Stimulated activated naive B cell treated with anti-CD40 and anti-IgM and Interleukin-4, amounts not matched to agents 10 μg/mL and 1 μg/mL and 100 μg/mL, for 72 hours (primary cell): ENCODE measurements around the gene FBXL7.

ENCODE experiments used
- ATAC-seq, 2 donors: fragments of 150-1000 bp; cut with Tn5 transposase; replicated peaks; 2 replicates each; pipeline ENCODE4 v1.10.0; 2021; ENCODE audit warnings: moderate library complexity in 1 of 2
- DNase-seq: peaks from one replicate; pipeline ENCODE4 v3.0.0; 2021
- H3K27ac Mint-ChIP-seq: one replicate; pipeline ENCODE4 v1.8.0; 2022; ENCODE audit warnings: mild to moderate bottlenecking, mixed read lengths
- H3K27me3 Mint-ChIP-seq, 2 donors: one replicate each; pipeline ENCODE4 v1.8.0; 2022; ENCODE audit warnings: mixed read lengths in 2 of 2
- H3K36me3 Mint-ChIP-seq, 2 donors: one replicate each; pipeline ENCODE4 v1.8.0; 2022; ENCODE audit warnings: mixed read lengths in 2 of 2, mild to moderate bottlenecking in 1 of 2
- H3K4me1 Mint-ChIP-seq, 2 donors: one replicate each; pipeline ENCODE4 v1.8.0; 2022; ENCODE audit warnings: mixed read lengths in 2 of 2, mild to moderate bottlenecking in 1 of 2
- H3K4me3 Mint-ChIP-seq, 2 donors: one replicate each; pipeline ENCODE4 v1.8.0; 2022; ENCODE audit warnings: mild to moderate bottlenecking in 2 of 2, mixed read lengths in 2 of 2, moderate library complexity in 1 of 2
- H3K9me3 Mint-ChIP-seq, 2 donors: one replicate each; pipeline ENCODE4 v1.8.0; 2022; ENCODE audit warnings: mixed read lengths in 2 of 2, mild to moderate bottlenecking in 1 of 2

The FBXL7 gene

GRCh38 chr5:15612915-15613635, 113.1 kb downstream of the FBXL7 start:
- ATAC-seq (no peak), DNase-seq (no peak)
- H3K27me3 Mint-ChIP-seq = no peaks in the 10 kb centered on the region
- no peak overlapping the region for H3K4me3 Mint-ChIP-seq
- peaks cover 0 to 5% of the 10 kb centered on the region in 2 donors for H3K9me3 Mint-ChIP-seq
- H3K27ac Mint-ChIP-seq = no peak overlapping the region
- no peaks in the 10 kb centered on the region for H3K36me3 Mint-ChIP-seq
- H3K4me1 Mint-ChIP-seq = no peaks in the 10 kb centered on the region

GRCh38 chr5:15614679-15615078, 114.7 kb downstream of the FBXL7 start:
- Mint-ChIP-seq H3K36me3 (no peaks in the 10 kb centered on the region), H3K27me3 (no peaks in the 10 kb centered on the region), H3K4me3 (no peak overlapping the region), H3K4me1 (no peaks in the 10 kb centered on the region), H3K9me3 (peaks cover 0 to 6% of the 10 kb centered on the region in 2 donors), H3K27ac (no peak overlapping the region)
- DNase-seq (no peak), ATAC-seq (no peak)

DNA sequence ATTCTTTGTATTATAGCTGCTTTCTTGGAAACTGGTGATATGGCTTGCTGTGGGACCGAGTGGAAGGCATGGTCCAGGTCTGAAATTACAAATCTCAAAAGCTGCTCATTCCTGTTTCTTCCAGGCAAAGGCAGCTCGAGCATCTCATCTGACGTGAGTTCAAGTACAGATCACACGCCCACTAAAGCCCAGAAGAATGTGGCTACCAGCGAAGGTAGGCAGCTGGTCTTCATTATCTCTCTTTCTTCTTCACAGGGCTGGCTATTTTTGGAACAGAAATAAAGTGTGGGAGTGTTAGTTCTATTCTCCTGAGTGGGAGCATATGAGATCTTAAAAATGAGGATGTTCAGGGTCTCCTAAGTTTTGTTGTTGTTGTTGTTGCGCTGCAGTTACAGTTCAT, 115.9 kb downstream of the FBXL7 start:
- Mint-ChIP-seq H3K27me3 (no peaks in the 10 kb centered on the region), H3K9me3 (peaks cover 0 to 11% of the 10 kb centered on the region in 2 donors), H3K4me1 (no peaks in the 10 kb centered on the region), H3K4me3 (no peak overlapping the region), H3K27ac (no peak overlapping the region), H3K36me3 (no peaks in the 10 kb centered on the region)
- no peak for ATAC-seq
- no peak for DNase-seq

GRCh38 chr5:15618938-15619337, 119.0 kb downstream of the FBXL7 start:
- Mint-ChIP-seq H3K27me3 (no peaks in the 10 kb centered on the region), H3K36me3 (no peaks in the 10 kb centered on the region), H3K4me1 (no peaks in the 10 kb centered on the region), H3K4me3 (no peak overlapping the region), H3K9me3 (peaks cover 0 to 10% of the 10 kb centered on the region in 2 donors), H3K27ac (no peak overlapping the region)
- no peak for ATAC-seq
- DNase-seq = no peak

DNA sequence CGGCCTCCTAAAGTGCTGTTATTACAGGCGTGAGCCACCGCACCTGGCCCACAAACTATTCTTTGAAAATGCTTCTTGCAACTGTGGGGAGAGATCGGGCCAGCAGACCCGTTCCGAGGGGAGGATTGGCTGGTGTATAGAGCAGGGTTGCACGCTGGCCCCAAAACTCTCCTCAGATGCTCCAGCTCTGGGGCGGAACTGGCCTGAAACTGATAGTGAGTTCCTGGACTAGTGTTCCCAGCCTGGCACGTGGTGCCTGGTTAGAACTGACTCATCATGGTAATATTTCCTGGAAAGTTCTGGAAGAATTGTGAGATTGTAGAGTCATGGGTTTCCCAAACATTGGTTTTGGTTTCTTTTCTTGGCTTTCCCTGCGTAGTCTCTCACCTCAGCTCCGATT, 120.5 kb downstream of the FBXL7 start:
- DNase-seq = no peak
- Mint-ChIP-seq H3K4me1 (no peaks in the 10 kb centered on the region), H3K4me3 (no peak overlapping the region), H3K36me3 (no peaks in the 10 kb centered on the region), H3K27ac (no peak overlapping the region), H3K27me3 (no peaks in the 10 kb centered on the region), H3K9me3 (peaks cover 0 to 12% of the 10 kb centered on the region in 2 donors)
- ATAC-seq = no peak

GRCh38 chr5:15621094-15621493, 121.1 kb downstream of the FBXL7 start:
- Mint-ChIP-seq H3K9me3 (peaks cover 0 to 10% of the 10 kb centered on the region in 2 donors), H3K36me3 (no peaks in the 10 kb centered on the region), H3K27me3 (no peaks in the 10 kb centered on the region), H3K4me3 (no peak overlapping the region), H3K27ac (no peak overlapping the region), H3K4me1 (no peaks in the 10 kb centered on the region)
- ATAC-seq (no peak), DNase-seq (no peak)

GRCh38 chr5:15623794-15624193, 123.8 kb downstream of the FBXL7 start:
- Mint-ChIP-seq H3K27ac (no peak overlapping the region), H3K36me3 (no peaks in the 10 kb centered on the region), H3K27me3 (no peaks in the 10 kb centered on the region), H3K9me3 (peaks cover 0 to 9% of the 10 kb centered on the region in 2 donors), H3K4me1 (no peaks in the 10 kb centered on the region), H3K4me3 (no peak overlapping the region)
- ATAC-seq (no peak), DNase-seq (no peak)

GRCh38 chr5:15627109-15627508, 127.1 kb downstream of the FBXL7 start:
- no peak overlapping the region for H3K27ac Mint-ChIP-seq
- H3K36me3 Mint-ChIP-seq = no peaks in the 10 kb centered on the region
- H3K9me3 Mint-ChIP-seq = peaks cover 0 to 2% of the 10 kb centered on the region in 2 donors
- H3K27me3 Mint-ChIP-seq = no peaks in the 10 kb centered on the region
- H3K4me3 Mint-ChIP-seq = no peak overlapping the region
- DNase-seq = no peak
- no peak for ATAC-seq
- no peaks in the 10 kb centered on the region for H3K4me1 Mint-ChIP-seq

DNA sequence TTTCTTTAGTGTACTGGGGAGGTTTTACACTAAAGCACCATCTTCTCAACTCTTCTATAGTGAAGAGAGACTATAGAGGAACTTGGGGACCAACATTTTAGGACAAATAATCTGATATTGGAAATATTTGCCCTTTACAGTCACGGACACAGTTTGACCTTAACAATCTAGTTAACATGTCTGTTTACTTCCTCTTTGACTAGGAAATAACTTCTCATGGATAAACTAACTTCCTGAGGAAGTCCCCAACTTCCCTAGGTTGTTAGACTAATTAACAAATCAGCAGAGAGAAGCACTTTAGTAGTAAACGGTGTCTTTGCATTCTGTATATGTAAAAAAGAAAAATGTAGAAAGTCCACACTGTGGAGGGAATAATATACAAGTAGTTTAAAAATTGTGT, 127.7 kb downstream of the FBXL7 start:
- DNase-seq (no peak), ATAC-seq (no peak)
- Mint-ChIP-seq H3K27ac (no peak overlapping the region), H3K36me3 (no peaks in the 10 kb centered on the region), H3K27me3 (no peaks in the 10 kb centered on the region), H3K4me3 (no peak overlapping the region), H3K9me3 (peaks cover 0 to 2% of the 10 kb centered on the region in 2 donors), H3K4me1 (no peaks in the 10 kb centered on the region)

GRCh38 chr5:15630441-15630840, 130.5 kb downstream of the FBXL7 start:
- H3K27ac Mint-ChIP-seq = no peak overlapping the region
- no peaks in the 10 kb centered on the region for H3K36me3 Mint-ChIP-seq
- peaks cover 2% of the 10 kb centered on the region in 2 donors for H3K9me3 Mint-ChIP-seq
- ATAC-seq (no peak), DNase-seq (no peak)
- no peaks in the 10 kb centered on the region for H3K27me3 Mint-ChIP-seq
- no peak overlapping the region for H3K4me3 Mint-ChIP-seq
- no peaks in the 10 kb centered on the region for H3K4me1 Mint-ChIP-seq

- Mint-ChIP-seq H3K27ac (no peak overlapping the region), H3K4me3 (no peak overlapping the region), H3K36me3 (no peaks in the 10 kb centered on the region), H3K9me3 (peaks cover 7% of the 10 kb centered on the region in 2 donors), H3K4me1 (no peaks in the 10 kb centered on the region), H3K27me3 (no peaks in the 10 kb centered on the region)
- no peak for ATAC-seq
- no peak for DNase-seq
These were observed 134.8 kb downstream of the FBXL7 start for GRCh38 chr5:15634591-15635288.

DNA sequence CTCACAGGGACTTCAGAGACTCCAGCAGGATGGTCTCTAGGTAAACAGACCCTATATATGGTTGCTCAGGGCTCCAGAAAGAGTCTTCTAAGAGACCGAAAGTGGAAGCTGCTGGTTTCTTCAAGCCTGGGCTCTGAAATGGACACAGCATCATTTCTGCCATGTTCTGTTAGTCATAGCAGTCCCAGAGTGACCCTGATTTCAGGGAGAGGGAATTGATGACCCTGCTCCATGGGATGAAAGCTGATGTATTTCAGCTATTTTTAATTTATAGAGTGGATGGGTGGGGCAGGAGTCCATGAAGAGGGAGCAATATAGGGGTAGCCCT, 135.3 kb downstream of the FBXL7 start:
- DNase-seq = no peak
- Mint-ChIP-seq H3K4me3 (no peak overlapping the region), H3K9me3 (peaks cover 7 to 8% of the 10 kb centered on the region in 2 donors), H3K4me1 (no peaks in the 10 kb centered on the region), H3K36me3 (no peaks in the 10 kb centered on the region), H3K27ac (no peak overlapping the region), H3K27me3 (no peaks in the 10 kb centered on the region)
- ATAC-seq = no peak

GRCh38 chr5:15637345-15637744, 137.4 kb downstream of the FBXL7 start:
- no peaks in the 10 kb centered on the region for H3K27me3 Mint-ChIP-seq

DNA sequence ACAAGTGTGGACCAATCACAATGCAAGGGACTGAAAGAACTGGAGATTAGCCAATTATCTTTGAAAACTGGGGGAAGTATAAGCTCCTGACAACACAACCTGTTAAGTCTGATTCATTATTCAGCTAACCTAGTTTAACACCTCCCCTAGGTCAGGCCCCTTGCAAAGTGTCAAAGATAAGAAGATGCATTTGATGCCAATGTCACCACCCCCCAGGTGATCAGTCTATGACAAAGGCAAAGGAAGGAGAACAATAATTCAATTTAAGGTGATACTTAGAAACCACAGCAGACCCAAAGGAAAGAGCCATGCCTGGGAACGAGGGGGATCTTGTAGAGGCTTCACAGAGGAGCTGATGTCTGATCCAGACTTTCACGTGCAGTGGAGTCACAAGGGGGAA, 137.9 kb downstream of the FBXL7 start:
- H3K27me3 Mint-ChIP-seq = no peaks in the 10 kb centered on the region
- H3K9me3 Mint-ChIP-seq = peaks cover 7 to 12% of the 10 kb centered on the region in 2 donors
- DNase-seq (no peak), ATAC-seq (no peak)
- no peak overlapping the region for H3K27ac Mint-ChIP-seq
- no peak overlapping the region for H3K4me3 Mint-ChIP-seq
- no peaks in the 10 kb centered on the region for H3K4me1 Mint-ChIP-seq
- H3K36me3 Mint-ChIP-seq = no peaks in the 10 kb centered on the region

More at GRCh38 chr5:15637345-15637744, 137.4 kb downstream of the FBXL7 start:
- H3K4me1 Mint-ChIP-seq = no peaks in the 10 kb centered on the region
- H3K36me3 Mint-ChIP-seq = no peaks in the 10 kb centered on the region
- no peak for ATAC-seq
- DNase-seq = no peak
- no peak overlapping the region for H3K27ac Mint-ChIP-seq
- H3K4me3 Mint-ChIP-seq = no peak overlapping the region
- H3K9me3 Mint-ChIP-seq = peaks cover 7 to 12% of the 10 kb centered on the region in 2 donors

GRCh38 chr5:15638296-15638695, 138.3 kb downstream of the FBXL7 start:
- no peak overlapping the region for H3K4me3 Mint-ChIP-seq

More at GRCh38 chr5:15638296-15638695, 138.3 kb downstream of the FBXL7 start:
- DNase-seq = no peak
- Mint-ChIP-seq H3K36me3 (no peaks in the 10 kb centered on the region), H3K27ac (no peak overlapping the region), H3K9me3 (peaks cover 7 to 12% of the 10 kb centered on the region in 2 donors), H3K4me1 (no peaks in the 10 kb centered on the region), H3K27me3 (no peaks in the 10 kb centered on the region)
- ATAC-seq = no peak
